Fibroblast of pulmonary artery (primary cell): ENCODE measurements around the gene EBNA1BP2.
"Not testable (repeated sequence)": the region's sequence is repeated elsewhere in the genome, so short reads cannot be mapped to it uniquely, and the experiment has no call there.

ENCODE experiments used
- DNase-seq: peaks from one replicate; pipeline ENCODE4 v3.0.0-alpha.2; 2010; ENCODE audit warnings: low read depth
- H3K4me3 ChIP-seq: replicated peaks from 2 replicates; pipeline ENCODE4 v1.5.1; 2011; ENCODE audit warnings: low read depth, mild to moderate bottlenecking, control low read depth, low read length, moderate library complexity
- TF ChIP-seq, protein P1 (sequence below): IDR thresholded peaks from 2 replicates; pipeline ENCODE4 v1.5.1; 2011; ENCODE audit warnings: mild to moderate bottlenecking, control low read depth, low read length, inconsistent platforms; ENCODE audit errors: missing control alignments

The EBNA1BP2 gene

GRCh38 chr1:43171876-43172526 lies at the start of gene EBNA1BP2, which contains the start of gene CFAP57:
Gene EBNA1BP2 (minus strand): TSS chr1:43172290. CDS start chr1:43172118, 172 bp downstream.
Gene CFAP57 (plus strand): TSS chr1:43172330. CDS start chr1:43172754, 424 bp downstream.
- peak; percentile 96 for DNase-seq
- peak within 1 kb of the TSS; percentile 96 for H3K4me3 ChIP-seq
- TF ChIP-seq, protein P1, sequence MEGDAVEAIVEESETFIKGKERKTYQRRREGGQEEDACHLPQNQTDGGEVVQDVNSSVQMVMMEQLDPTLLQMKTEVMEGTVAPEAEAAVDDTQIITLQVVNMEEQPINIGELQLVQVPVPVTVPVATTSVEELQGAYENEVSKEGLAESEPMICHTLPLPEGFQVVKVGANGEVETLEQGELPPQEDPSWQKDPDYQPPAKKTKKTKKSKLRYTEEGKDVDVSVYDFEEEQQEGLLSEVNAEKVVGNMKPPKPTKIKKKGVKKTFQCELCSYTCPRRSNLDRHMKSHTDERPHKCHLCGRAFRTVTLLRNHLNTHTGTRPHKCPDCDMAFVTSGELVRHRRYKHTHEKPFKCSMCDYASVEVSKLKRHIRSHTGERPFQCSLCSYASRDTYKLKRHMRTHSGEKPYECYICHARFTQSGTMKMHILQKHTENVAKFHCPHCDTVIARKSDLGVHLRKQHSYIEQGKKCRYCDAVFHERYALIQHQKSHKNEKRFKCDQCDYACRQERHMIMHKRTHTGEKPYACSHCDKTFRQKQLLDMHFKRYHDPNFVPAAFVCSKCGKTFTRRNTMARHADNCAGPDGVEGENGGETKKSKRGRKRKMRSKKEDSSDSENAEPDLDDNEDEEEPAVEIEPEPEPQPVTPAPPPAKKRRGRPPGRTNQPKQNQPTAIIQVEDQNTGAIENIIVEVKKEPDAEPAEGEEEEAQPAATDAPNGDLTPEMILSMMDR, result no peak

DNA sequence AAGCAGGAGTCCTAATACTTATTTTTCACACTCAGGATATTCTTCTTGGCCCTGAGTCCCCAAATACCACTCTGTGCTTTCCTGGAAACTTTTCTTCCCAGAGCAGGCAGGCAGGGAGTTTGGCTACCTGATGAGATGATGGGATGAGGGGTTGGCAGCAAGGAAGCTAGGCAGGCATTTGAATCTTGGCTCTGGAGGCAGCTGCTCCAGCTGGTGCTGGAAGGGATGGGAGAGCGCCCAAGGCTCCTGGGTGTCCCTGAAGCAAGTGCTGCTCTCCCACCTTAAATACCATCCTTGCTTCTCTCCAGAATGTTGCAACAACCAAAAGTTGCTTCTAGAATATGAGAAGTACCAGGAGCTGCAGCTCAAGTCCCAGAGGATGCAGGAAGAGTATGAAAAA lies 49.7 kb upstream of the EBNA1BP2 start:
- TF ChIP-seq, protein P1, result no peak
- no peak overlapping the region for H3K4me3 ChIP-seq
- no peak for DNase-seq

- H3K4me3 ChIP-seq, result no peak overlapping the region
- no peak for DNase-seq
- TF ChIP-seq, protein P1, result no peak
These were observed 49.1 kb upstream of the EBNA1BP2 start for GRCh38 chr1:43220905-43221778.

GRCh38 chr1:43217747-43218146 lies 45.7 kb upstream of the EBNA1BP2 start:
- H3K4me3 ChIP-seq, result no peak overlapping the region
- TF ChIP-seq, protein P1, result no peak
- no peak for DNase-seq

DNA sequence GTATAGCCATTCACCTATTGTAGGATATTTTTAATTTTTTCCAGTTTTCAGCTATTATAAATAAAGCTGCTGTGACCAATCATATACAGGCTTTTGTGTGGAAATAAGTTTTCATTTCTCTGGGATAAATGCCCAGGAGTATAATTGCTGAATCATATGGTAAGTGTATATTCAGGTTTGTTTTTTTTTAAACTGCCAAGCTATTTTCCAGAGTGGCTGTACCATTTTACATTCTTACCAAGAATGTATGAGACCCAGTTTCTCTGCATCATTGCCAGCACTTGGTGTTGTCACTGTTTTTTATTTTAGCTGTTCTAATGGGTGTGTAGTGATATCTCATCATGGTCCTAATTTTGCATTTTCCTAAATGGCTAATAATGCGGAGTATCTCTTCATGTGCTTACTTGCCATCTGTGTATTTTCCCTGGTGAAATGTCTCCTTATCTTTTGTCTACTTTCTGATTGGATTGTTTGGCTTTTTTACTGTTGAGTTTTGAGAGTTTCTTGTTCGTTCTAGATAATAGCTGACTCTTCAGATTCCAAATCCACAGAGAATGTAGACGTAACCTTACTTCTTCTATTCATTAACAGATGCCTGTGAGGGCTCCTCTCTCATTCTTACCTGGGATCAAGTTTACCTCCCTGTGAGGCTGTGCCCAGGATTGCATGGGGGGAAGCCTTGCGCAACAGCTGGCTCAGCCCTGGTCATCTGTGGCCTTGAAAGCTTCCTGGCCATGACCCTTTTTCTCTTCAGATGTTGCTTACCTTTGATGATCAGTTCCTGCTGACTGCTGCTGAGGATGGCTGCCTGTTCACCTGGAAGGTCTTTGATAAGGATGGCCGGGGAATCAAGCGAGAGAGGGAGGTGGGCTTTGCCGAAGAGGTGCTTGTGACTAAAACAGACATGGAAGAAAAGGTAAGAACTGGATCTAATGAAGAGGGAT lies 42.7 kb upstream of the EBNA1BP2 start:
- H3K4me3 ChIP-seq, result no peak overlapping the region
- TF ChIP-seq, protein P1, result no peak
- peak; percentile 26 for DNase-seq

DNA sequence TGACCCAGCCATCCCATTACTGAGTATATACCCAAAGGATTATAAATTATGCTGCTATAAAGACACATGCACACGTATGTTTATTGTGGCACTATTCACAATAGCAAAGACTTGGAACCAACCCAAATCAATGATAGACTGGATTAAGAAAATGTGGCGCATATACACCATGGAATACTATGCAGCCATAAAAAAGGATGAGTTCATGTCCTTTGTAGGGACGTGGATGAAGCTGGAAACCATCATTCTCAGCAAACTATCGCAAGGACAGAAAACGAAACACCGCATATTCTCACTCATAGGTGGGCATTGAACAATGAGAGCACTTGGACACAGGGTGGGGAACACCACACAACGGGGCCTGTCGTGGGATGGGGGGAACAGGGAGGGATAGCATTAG lies 36.2 kb upstream of the EBNA1BP2 start:
- DNase-seq, H3K4me3 ChIP-seq: not testable (repeated sequence)
